GM18861 (cell line): ENCODE measurements around the gene PTPRU.
"Not testable (repeated sequence)": the region's sequence is repeated elsewhere in the genome, so short reads cannot be mapped to it uniquely, and the experiment has no call there.

ENCODE experiments used
- ATAC-seq: cut with Tn5 transposase; IDR thresholded peaks from one replicate; pipeline ENCODE4 v1.9.1; 2021; ENCODE audit not compliant: unreplicated experiment

The PTPRU gene

GRCh38 chr1:29221296-29221695 is 15.0 kb upstream of the PTPRU start:
- ATAC-seq = no peak

- ATAC-seq = not testable (repeated sequence)
Measured at GRCh38 chr1:29222260-29222659, 14.1 kb upstream of the PTPRU start.

- ATAC-seq = no peak
Measured at GRCh38 chr1:29222686-29223085, 13.6 kb upstream of the PTPRU start.

GRCh38 chr1:29223521-29223920 is 12.8 kb upstream of the PTPRU start:
- ATAC-seq = no peak

- ATAC-seq = no peak
Measured at GRCh38 chr1:29224356-29224837, 11.9 kb upstream of the PTPRU start.

GRCh38 chr1:29225361-29225760 is 11.0 kb upstream of the PTPRU start:
- no peak for ATAC-seq

GRCh38 chr1:29227511-29227910 is 8.8 kb upstream of the PTPRU start:
- ATAC-seq = no peak

GRCh38 chr1:29230204-29230552 is 6.1 kb upstream of the PTPRU start:
- ATAC-seq = no peak

- peak; percentile 87 for ATAC-seq
Measured at GRCh38 chr1:29230553-29231378, 5.6 kb upstream of the PTPRU start, which contains the start of gene MECR. Gene MECR (minus strand): TSS chr1:29230934. CDS start chr1:29230906, 28 bp downstream.

- no peak for ATAC-seq
Measured at GRCh38 chr1:29232387-29232786, 3.9 kb upstream of the PTPRU start.

GRCh38 chr1:29233693-29234092 is 2.6 kb upstream of the PTPRU start:
- no peak for ATAC-seq

GRCh38 chr1:29234471-29234870 is 1.9 kb upstream of the PTPRU start:
- no peak for ATAC-seq

GRCh38 chr1:29234881-29235280 is 1.4 kb upstream of the PTPRU start:
- not testable (repeated sequence) for ATAC-seq

- ATAC-seq = no peak
Measured at GRCh38 chr1:29236712-29237128, 398 bp downstream of the PTPRU start.

GRCh38 chr1:29237129-29237821 is 953 bp downstream of the PTPRU start:
- no peak for ATAC-seq

GRCh38 chr1:29237852-29238619 is 1.7 kb downstream of the PTPRU start:
- ATAC-seq = no peak

GRCh38 chr1:29238620-29239002 is 2.3 kb downstream of the PTPRU start:
- ATAC-seq = no peak

- no peak for ATAC-seq
Measured at GRCh38 chr1:29239142-29239541, 2.8 kb downstream of the PTPRU start.

- ATAC-seq = no peak
Measured at GRCh38 chr1:29240400-29240837, 4.1 kb downstream of the PTPRU start.

GRCh38 chr1:29240986-29241385 is 4.7 kb downstream of the PTPRU start:
- ATAC-seq = no peak
